ENCODE data around the gene ELOVL5.
A peak's percentile ranks its signal among the peaks of the same experiment; 100 is the strongest.
"Not testable (repeated sequence)": the region's sequence is repeated elsewhere in the genome, so short reads cannot be mapped to it uniquely, and the experiment has no call there.

The ELOVL5 gene, protein sequence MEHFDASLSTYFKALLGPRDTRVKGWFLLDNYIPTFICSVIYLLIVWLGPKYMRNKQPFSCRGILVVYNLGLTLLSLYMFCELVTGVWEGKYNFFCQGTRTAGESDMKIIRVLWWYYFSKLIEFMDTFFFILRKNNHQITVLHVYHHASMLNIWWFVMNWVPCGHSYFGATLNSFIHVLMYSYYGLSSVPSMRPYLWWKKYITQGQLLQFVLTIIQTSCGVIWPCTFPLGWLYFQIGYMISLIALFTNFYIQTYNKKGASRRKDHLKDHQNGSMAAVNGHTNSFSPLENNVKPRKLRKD

DNA sequence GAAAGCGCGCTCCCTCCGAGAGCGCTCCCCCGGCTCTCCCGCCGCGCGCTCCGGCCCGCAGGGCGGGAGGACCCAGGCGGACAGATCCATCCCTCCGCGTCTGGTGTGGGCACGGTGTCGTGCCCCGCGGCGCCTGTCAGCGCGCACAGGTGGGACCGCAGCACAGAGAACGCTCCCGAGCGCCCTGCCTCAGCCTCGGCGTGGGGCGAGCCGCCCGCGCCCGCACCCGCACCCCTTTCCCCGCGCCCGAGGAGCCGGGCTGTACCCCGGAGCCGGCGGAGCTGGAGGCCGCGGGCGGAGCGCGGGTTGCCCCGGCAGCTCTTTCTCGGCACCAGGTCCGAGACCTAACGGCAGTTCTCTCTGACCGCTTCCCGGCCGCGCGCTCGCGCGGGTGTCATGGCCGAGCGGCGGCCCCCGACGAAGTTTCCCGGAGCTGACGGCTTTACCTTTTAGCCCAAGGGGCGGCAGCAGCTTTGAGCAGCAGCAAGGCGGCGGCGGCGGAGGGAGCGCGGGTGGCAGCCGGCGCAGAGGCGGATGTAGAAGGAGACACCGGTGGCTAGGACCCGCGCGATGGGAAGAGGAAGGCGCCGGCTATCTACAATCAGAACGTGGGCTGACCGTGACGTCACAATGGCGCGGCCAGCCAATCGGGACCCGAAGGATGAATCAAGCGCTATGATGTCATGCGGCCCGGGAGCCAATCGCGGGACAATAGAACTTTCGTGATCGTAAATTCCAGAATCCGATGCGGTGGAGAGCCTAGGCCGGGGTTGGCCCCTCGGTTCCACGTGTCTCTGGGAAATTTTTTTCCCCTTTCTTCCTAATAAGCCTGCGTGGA, at the start of gene ELOVL5:
ELOVL5 (minus strand) TSS at position 580 of the 838 bp plus-strand sequence. CDS start 53,251 bp downstream, outside the sequence.
- DNase-seq = peak; percentile 98

DNA sequence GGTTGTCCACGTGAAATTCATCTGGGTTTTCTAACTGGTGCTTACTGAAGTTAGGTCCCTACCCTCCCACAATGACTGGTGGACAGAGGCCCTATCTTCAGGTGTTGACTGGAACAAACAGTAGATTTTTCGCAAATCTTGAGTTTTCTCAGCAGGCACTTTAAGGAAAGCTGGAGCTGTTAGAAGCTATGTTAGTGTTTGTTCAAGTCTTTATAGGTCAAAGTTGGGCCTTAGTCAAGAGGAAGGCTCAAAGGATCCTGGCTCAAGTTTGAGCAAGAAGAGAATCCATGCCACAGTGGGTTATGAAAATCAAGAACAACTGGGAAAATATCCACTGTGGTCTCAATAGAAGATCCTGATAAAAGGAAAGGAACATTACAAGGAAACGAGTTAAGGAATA, 48.5 kb upstream of the ELOVL5 start:
- no peak for DNase-seq

DNA sequence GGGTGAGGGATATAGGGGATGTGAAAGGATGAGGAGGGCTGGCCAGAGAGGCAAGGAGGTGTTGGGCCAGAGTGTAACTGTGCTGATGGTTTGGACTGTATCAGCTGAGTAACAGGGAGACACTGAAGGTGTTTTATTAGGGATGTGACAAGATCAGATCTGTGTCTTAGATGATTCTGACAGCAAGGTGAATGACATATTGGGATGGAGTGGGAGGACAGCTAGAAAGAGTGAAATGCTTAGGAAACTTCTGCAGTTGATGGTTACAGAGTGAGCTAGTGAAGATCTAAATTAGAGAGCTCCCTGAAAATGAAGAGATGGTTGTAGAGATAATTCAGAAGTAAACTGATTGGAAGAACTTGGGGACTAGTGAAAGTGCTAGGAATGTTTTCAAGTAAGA, 47.2 kb upstream of the ELOVL5 start:
- no peak for DNase-seq

DNA sequence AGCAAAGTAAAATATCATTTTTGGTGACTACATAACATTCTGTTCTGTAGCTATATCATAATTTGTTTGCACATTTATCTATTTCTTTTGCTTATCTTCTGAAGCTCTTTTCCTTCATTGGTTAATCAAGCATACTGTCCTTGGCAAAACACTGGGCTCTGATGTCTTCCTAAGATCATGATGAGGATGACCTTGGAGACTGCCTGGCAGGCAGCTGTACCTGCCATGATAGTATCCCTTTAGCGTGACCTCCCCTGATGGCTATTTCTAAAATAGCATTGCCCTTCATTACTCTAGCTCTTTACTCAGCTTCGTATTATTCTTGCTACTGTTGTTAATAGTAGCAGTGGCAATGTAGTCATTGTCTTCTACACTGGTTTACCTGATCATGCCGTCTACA, 46.0 kb upstream of the ELOVL5 start:
- no peak for DNase-seq

DNA sequence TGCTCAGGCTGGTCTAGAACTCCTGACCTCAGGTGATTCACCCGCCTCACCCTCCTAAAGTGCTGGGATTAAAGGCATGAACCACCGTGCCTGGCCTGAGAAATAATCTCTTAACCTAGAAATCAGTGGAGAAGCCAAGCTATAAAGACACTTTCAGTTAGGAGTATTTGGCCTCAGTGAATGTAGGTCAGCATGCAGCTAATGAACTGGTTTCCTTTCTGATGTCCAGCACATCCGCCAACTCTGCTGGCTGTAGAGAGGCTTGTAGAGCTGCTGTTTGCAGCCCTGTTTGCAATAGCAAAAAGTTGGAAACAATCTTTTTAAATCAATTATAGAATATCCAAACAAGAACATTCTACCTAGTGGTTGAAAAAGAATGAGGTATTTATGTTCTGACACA, 42.4 kb upstream of the ELOVL5 start:
- no peak for DNase-seq

DNA sequence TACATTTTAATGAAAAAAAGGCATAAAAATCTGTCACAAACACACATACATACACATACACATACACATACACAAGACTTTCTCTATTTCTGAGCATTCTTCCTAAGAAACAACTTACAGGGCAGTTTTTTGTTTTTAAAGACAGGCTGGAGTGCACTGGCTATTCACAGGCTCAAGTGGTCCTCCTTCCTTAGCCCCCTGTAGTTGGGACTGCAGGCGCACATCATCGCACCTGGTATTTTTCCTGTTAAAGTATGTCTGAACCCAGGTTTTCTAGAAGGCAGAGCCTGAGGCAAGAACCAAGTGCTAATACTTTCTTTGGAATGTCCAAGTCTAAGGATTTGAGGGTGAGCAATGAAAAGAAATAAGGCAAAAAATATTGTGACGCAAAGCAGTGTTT, 41.3 kb upstream of the ELOVL5 start:
- DNase-seq = no peak

DNA sequence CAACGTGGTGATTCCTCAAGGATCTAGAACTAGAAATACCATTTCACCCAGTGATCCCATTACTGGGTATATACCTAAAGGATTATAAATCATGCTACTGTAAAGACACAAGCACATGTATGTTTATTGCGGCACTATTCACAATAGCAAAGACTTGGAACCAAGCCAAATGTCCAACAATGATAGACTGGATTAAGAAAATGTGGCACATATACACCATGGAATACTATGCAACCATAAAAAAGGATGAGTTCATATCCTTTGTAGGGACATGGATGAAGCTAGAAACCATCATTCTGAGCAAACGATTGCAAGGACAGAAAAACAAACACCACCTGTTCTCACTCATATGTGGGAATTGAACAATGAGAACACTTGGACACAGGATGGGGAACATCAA, 39.9 kb upstream of the ELOVL5 start:
- DNase-seq = not testable (repeated sequence)

DNA sequence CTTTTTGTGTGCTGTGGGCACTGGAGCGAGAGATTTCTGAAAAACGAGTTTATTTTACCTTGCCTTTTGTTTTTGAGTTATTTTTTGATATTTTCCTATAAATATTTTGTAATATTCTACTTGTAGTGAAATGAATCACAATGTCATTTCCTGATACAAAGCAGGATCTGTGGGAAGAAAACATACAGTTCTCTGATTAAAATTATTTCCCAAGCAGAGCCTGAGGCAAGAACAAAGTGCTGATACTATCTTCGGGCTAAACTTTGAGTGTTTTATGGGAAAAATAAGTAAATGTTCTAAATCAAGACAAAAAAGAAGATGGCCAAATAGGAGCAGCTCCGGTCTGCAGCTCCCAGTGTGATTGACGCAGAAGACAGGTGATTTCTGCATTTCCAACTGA, 33.7 kb upstream of the ELOVL5 start:
- no peak for DNase-seq

DNA sequence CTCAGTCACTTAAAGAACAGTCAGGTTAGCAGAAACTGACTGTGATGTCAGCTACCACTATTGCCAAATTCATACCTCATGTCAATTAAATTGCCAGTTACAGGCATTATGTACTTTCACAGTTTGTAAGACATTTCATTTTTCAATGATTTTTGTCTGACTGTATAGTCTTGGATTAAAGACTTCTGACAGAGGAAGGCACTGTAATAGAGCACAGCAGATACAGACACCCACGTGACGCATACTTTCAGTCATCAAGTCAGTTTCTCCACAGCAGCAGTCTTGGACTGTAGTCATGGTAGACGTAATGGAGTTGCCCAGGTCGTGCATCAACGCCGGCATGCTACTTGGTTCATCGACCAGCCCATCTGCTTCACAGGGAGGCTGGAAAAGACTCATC, 29.5 kb upstream of the ELOVL5 start:
- no peak for DNase-seq

DNA sequence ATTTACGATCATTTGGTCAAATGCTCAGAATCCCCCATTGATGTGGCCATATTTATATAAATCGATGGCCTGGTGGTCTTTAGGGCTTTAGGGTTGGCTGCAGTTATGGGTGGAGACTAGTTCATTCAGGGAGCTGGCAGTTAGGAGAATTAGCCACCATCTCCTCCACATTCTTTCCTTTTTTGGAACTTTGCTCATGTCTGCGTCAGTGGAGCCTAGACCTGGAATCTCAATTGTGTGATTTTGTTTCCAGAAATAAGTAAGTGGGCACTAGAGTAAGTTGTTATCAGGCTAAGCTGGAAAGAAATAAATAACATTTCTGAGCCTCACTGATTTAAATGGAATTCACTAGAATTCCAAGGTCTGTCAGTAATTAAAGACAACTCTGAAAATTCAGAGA, 29.0 kb upstream of the ELOVL5 start:
- DNase-seq = no peak

DNA sequence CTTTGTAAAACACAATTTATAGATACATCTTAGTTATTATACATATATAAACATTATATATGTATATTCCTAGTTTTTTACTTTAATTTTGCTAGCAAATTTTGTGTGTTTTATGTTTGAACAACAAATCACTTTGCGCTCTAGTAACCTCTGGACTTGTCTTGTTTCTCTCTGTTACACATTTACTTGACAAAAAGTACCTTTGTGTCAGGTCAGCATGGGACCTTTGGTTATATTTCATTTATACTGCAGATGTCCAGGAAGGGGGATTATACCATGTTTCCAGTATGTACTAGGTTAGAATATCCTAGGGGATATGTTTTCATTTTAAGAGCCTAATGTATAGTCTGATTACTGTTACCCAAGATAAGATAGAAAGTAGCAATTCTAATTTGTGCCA, 28.5 kb upstream of the ELOVL5 start:
- DNase-seq = no peak

DNA sequence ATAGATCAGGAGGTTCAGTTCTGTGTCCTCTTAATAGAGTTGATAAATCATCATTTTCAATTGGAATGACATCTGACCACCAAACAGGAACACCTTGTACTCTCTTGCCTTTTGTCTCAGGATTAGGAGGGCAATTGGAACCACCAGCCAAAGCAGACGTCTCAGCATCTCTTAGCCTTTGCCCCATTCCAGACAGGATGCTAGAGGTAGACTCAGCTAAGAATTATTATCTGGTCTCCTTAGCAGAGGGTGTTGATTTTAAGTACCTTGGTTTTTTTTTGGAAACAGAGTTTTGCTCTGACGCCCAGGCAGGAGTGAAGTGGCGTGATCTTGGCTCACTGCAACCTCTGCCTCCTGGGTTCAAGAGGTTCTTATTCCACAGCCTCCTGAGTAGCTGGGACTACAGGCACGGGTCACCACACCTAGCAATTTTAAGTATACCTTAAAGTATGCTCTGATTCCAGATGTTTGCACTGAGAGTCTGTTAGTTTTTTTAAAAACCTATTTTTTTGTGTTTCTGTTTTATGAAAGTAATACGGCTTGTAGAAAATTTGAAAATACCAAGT, 28.0 kb upstream of the ELOVL5 start:
- no peak for DNase-seq

DNA sequence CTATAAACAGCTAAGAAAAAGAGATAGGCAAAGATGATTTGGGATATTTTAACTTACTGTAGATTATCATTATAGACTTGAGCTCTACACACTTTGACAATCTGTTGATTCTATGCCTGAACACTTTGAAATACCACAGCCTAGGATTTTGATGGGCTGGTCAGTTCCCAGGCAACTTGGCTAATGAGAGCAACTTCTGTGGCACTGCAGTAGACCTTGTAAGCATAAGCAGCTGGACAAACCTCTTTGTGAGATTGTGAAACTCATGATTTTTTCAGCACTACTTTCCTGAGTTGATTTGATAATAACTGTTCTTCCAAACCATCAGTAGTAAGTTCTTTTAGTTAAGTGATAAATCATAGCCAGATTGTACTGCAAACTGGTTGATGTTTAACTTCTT, 27.1 kb upstream of the ELOVL5 start:
- no peak for DNase-seq

DNA sequence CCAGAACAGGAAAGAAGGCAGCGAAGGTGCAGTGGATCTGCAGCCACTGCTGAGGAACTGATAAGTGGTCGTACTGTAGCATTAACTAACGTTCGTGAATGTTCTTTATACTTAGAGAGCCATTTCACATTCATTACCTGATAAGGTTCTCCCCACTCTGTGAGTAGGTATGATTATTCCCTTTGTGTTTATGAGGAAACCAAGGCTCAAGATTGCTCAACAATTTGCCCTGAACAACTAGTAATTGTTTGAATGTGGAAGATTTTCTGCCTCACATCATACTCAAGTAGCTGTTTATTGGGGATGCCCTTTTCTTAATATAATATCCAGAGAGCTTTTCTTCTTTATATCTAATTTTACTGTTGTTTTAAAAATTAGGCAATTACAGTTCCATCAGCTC, 24.9 kb upstream of the ELOVL5 start:
- no peak for DNase-seq

DNA sequence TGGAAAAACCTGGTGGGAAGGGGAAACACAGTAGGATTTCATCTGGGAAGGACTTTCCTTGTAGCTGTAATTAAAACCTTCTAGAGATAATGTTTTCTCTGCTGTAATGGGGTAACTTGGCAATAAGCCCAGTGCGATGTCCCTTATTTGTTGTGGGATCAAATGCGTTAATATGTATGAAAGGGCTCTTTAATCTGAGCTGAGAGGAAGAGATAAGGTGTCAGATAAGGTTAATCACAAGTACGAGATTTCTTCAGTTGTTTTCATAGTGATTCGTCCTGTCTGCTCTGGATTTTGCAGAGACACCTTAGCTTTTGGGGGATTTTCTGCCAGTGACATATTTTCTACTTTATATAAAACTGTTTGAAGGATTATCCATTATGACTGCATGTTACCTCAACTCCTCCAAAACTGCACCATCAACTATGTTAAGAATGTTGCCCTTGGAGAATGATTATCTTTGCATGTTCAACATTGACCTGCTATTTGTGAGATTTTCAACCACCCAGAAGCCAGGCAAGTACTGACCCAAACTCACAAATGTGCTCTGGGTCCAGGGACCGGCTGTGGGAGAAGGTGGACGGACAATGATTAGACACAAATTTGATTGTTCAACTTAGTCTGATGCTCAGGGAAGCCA, 21.2 kb upstream of the ELOVL5 start:
- no peak for DNase-seq

DNA sequence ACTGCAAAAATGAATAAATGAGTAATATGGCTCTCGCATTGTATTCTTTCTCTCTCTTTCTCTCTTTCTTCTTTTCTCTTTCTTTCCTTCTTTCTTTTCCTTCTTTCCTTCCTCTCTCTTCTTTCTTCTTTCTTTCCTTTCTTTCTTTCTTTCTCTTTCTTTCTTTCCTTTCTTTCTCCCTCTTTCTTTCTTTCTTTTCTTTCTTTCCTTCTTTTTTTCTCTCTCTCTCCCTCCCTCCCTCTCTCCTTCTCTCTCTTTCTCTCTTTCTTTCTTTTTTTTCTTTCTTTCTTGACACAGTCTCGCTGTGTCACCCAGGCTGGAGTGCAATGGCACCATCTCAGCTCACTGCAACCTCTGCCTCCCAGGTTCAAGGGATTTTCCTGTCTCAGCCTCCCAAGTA, 20.3 kb upstream of the ELOVL5 start:
- DNase-seq = no peak

DNA sequence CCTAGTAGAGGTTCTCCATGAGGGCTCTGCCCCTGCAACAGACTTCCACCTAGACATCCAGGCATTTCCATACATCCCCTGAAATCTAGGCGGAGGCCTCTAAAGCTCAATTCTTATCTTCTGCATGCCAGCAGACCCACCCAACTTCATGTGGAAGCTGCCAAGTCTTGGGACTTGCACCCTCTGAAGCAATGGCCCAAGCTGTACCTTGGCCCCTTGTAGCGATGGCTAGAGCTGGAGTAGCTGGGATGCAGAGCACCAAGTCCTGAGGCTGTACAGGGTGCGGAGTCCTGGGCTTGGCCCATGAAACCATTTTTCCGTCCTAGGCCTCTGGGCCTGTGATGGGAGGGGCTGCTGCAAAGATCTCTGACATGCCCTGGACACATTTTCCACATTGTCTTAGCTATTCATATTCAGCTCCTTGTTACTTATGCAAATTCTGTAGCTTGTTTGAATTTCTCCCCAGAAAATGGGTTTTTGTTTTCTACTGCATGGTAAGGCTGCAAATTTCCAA, 17.4 kb upstream of the ELOVL5 start:
- no peak for DNase-seq

DNA sequence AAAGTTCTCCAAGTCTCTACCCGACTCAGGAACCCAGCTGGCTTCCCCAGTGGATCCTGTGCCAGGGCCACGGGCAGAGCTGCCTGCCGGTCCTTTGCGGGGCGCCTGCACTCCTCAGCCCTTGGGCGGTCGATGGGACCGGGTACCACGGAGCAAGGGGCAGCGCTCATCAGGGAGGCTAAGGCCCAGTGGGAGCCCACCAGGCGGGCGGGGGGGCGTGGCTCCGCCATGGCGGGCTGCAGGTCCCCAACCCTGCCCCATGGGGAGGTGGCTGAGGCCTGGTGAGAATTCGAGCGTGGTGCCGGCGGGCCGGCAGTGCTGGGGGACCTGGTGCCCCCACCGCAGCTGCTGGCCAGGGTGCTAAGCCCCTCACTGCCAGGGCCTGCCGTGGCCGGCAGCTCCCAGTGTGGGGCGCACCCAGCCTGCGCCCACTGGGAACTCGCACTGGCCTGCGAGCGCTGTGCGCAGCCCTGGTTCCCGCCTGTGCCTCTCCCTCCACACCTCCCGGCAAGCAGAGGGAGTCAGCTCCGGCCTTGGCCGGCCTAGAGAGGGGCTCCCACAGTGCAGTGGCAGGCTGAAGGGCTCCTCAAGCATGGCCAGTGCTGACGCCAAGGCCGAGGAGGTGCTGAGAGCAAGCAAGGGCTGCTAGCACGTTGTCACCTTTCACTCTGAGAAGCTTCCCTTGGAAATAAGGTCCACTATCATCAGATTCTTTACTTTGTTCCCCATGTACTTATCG, 14.8 kb upstream of the ELOVL5 start:
- no peak for DNase-seq

DNA sequence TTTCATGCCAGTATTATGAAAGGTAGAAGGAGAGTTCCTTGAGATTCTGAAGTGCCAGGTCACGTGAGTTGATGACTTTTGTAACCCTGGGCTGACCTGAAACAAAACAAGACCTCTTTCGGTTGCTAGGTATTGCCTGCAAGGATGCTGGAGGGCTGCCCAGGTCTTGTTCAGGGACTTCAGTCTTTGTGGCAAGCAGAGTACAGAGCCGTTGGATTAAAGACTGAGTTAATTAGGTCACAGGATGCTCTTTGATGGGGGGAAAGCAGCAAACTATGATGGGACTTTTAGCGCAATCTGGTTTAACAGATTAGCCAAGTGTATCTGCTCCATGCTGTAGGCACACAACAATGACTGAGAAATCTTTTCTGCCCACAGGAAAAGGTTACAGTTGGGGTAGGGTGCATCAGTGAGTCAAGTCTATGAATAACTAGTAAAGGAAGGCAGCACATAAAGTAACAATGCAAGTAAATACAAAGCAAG, 12.8 kb upstream of the ELOVL5 start:
- DNase-seq = peak; percentile 38 to 58

DNA sequence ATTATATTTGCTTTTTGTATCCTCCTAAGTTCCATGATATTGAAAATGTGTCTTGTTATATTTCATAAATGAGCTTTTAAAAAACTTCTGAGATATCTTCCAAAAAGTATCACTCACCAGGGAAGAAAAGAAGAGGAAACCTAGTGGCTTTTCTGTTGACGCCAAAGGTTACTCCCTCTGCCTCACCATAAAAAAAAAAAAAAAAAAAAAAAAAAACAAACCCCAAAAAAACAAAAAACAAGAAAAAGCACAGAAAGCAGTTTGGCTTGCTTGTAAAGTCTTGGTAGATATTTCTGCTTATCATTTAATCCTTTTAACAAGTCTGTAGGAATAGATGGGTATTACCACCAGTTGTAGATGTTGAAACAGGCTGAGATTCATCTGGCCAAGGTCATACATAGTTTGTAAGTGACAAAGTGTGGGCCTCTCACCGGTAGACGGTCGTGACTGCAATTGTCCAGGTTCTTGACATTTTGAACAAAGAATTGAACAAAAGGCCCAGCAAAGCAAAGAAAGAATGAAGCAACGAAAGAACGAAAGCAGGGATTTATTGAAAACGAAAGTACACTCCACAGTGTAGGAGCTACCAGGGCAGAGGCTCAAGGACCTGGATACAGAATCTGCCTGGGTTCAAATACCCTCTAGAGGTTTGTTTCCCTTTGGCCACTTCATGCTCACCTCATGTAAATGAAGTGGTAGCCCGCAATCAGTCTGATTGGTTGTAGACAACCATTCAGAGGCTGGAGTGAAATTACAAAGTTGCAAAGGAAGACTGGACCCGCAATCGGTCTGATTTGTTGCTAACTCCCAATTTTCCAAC, 11.6 kb upstream of the ELOVL5 start:
- no peak for DNase-seq

DNA sequence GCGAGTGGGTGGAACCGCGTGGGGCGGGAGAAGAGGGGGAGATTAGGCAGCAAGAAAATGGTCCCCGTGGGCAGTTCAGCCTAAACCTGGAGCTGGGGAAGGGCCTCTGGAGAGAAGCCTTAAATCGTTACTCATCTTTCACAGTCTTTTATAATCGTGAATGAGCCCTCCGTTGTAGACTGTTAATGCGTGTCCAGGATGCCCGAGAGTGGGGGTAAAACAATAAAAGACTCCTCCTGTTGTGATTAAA, 11.0 kb upstream of the ELOVL5 start:
- DNase-seq = no peak
